Spleen (tissue), 11 donors: ENCODE data around the gene ATP12A. TPM values are rescaled to one million over a fixed set of nuclear protein-coding genes. Genes with fewer than 3 reads are reported as not detected.

Experiments
- DNase-seq: peaks from one replicate; pipeline ENCODE4 v3.0.0-alpha.2; 2020
- H3K27ac ChIP-seq, 8 donors: fragments of 200-600 bp; sonication (generic) in 7 of 8; 1 replicate in 4 of 8; 2 replicates in 4 of 8; pipeline versions ENCODE4 v1.5.0 to v1.8.0; 2016 to 2021; ENCODE audit warnings: inconsistent platforms in 4 of 8, mild to moderate bottlenecking in 4 of 8, moderate library complexity in 1 of 8
- H3K27me3 ChIP-seq, 7 donors: fragments of 200-600 bp; sonication (generic) in 6 of 7; replicated peaks in 1 of 7; 1 replicate in 4 of 7; 2 replicates in 3 of 7; pipeline versions ENCODE4 v1.5.0 to v1.8.0; 2016 to 2021; ENCODE audit warnings: inconsistent platforms in 3 of 7, mild to moderate bottlenecking in 1 of 7
- H3K36me3 ChIP-seq, 6 donors: fragments of 200-600 bp; sonication (generic) in 5 of 6; 1 replicate in 4 of 6; 2 replicates in 2 of 6; pipeline versions ENCODE4 v1.5.0 to v1.8.0; 2016 to 2021; ENCODE audit warnings: inconsistent platforms in 2 of 6
- H3K4me1 ChIP-seq, 6 donors: fragments of 200-600 bp; sonication (generic) in 5 of 6; 1 replicate in 3 of 6; 2 replicates in 3 of 6; pipeline versions ENCODE4 v1.5.0 to v1.8.0; 2016 to 2021; ENCODE audit warnings: inconsistent platforms in 3 of 6
- H3K4me3 ChIP-seq, 8 donors: fragments of 200-600 bp; sonication (generic) in 7 of 8; 1 replicate in 4 of 8; 2 replicates in 4 of 8; pipeline versions ENCODE4 v1.5.0 to v1.8.0; 2016 to 2021; ENCODE audit warnings: inconsistent platforms in 4 of 8, mild to moderate bottlenecking in 4 of 8, moderate library complexity in 2 of 8
- H3K9me3 ChIP-seq, 8 donors: fragments of 200-600 bp; sonication (generic) in 7 of 8; 1 replicate in 4 of 8; 2 replicates in 4 of 8; pipeline versions ENCODE4 v1.5.0 to v1.8.0; 2016 to 2021; ENCODE audit warnings: inconsistent platforms in 4 of 8
- POLR2A ChIP-seq, 3 donors: fragments of 450-650 bp; IDR thresholded peaks; one replicate each; pipeline ENCODE4 v1.5.1; 2017; ENCODE audit warnings: antibody characterized with exemption in 3 of 3, mild to moderate bottlenecking in 1 of 3
- POLR2AphosphoS5 ChIP-seq, 3 donors: sonication (generic); formaldehyde crosslinking; IDR thresholded peaks; one replicate each; pipeline ENCODE4 v1.5.1; 2017; ENCODE audit warnings: antibody characterized with exemption in 3 of 3
- WGBS, 5 donors: extraction: QIAGEN DNeasy Blood & Tissue Kit in 3 of 5; methylation state at CpG; one replicate each; pipeline versions ENCODE4 v1.1.5 to v1.1.7; 2013 to 2018; 5-methylcytosine and 5-hydroxymethylcytosine counted together
- intact Hi-C: fragments of 100-400 bp; cut with DNase I; formaldehyde crosslinking; loops from one replicate; pipeline ENCODE4 v1.15.0; 2023; ENCODE audit warnings: low total_unique reads
- polyA plus RNA-seq, 3 donors: library from polyadenylated mRNA; stranded (reverse); fragments of 200-250 nt; gene quantifications; one replicate each; pipeline ENCODE4 v1.2.1, GENCODE V29; 2013
- total RNA-seq, 7 donors: library from RNA; depleted of rRNA in 3 of 7; stranded (reverse); fragments of >200 nt in 3 of 7; fragmentation: NEBNext Ultra II Directional in 4 of 7; extraction: Animal tissue kit (Norgen Biotek cat#: 25700) in 4 of 7; gene quantifications; one replicate each; pipeline versions ENCODE4 v1.1.0 to v1.2.1, GENCODE V29; 2016 to 2021
- TF ChIP-seq, protein P1 (sequence below), 11 experiments: fragments of 200-600 bp in 7 of 11; fragments of 450-650 bp in 4 of 11; sonication (generic) in 4 of 11; IDR thresholded peaks in 8 of 11; conservative IDR thresholded peaks in 3 of 11; 1 replicate in 7 of 11; 2 replicates in 4 of 11; pipeline versions ENCODE4 v1.4.0 to v1.8.0; 2016 to 2021; ENCODE audit warnings: antibody characterized with exemption in 11 of 11, inconsistent platforms in 4 of 11, mild to moderate bottlenecking in 1 of 11
- donor health status: healthy with polysubstance abuse.
- donor health status: DM: no; HTN: no; CAD: no; lungs with moderate emphysema.
- donor health status: DM: no; HTN: no; CAD: no.
- donor health status: Bipolar disorder and iron deficiency.
- donor health status: healthy.
- donor health status: DM: no; HTN: no; CAD: no.
- donor health status: DM: yes; HTN: yes; CAD: no.

ATP12A gene
- total and polyA plus RNA-seq, 10 donors: not detected

DNA sequence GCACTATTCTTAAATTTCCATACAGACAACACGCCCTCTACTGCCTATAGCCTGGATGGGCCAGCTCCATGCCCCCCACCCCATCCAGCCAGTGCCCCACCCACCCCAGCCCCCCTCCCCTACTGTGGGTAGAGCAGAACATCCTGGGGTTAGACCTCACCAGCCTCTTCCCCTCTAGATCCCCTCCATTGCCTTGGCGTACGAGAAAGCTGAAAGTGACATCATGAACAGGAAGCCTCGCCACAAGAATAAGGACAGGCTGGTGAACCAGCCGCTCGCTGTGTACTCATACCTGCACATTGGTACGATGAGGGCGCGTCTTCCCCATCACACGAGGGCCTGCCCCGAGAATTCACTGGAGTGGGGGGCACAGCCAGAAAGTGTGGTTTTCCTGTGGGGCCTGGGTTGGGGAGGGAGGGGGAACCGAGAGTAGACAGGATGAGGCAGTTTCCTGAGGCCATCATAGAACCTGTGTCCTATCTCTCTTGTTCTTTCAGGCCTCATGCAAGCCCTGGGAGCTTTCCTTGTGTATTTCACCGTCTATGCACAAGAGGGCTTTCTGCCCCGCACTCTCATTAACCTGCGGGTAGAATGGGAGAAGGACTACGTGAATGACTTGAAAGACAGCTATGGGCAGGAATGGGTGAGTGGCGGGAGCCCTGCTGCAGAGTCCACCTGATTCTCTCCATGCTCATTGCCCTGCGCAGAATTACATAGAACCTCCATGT, 29.1 kb downstream of the ATP12A start:
- 34 to 42% (median 34%) methylated on average over 16 to 18 of the region's 18 CpGs for WGBS, 5 donors
- no peaks in the 10 kb centered on the region for H3K27me3 ChIP-seq
- TF ChIP-seq, protein P1, sequence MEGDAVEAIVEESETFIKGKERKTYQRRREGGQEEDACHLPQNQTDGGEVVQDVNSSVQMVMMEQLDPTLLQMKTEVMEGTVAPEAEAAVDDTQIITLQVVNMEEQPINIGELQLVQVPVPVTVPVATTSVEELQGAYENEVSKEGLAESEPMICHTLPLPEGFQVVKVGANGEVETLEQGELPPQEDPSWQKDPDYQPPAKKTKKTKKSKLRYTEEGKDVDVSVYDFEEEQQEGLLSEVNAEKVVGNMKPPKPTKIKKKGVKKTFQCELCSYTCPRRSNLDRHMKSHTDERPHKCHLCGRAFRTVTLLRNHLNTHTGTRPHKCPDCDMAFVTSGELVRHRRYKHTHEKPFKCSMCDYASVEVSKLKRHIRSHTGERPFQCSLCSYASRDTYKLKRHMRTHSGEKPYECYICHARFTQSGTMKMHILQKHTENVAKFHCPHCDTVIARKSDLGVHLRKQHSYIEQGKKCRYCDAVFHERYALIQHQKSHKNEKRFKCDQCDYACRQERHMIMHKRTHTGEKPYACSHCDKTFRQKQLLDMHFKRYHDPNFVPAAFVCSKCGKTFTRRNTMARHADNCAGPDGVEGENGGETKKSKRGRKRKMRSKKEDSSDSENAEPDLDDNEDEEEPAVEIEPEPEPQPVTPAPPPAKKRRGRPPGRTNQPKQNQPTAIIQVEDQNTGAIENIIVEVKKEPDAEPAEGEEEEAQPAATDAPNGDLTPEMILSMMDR (IDR thresholded peaks at IDR 0.05 in 8 of 11, conservative IDR thresholded peaks at IDR 0.05 in 3 of 11): no peak
- peak in 1 of 3 donors; percentile 40 for TF ChIP-seq POLR2AphosphoS5 (IDR thresholded peaks at IDR 0.05)
- peaks cover 0 to 13% (median 7%) of the 10 kb centered on the region in 6 donors for H3K4me1 ChIP-seq
- H3K36me3 ChIP-seq: no peaks in the 10 kb centered on the region
- no peaks in the 10 kb centered on the region for H3K9me3 ChIP-seq
- peak overlapping the region in 1 of 8 donors; percentile 28 for H3K27ac ChIP-seq
- intact Hi-C loops: no loop called here
- H3K4me3 ChIP-seq: peak overlapping the region in 1 of 8 donors; percentile 32
- DNase-seq: no peak

DNA sequence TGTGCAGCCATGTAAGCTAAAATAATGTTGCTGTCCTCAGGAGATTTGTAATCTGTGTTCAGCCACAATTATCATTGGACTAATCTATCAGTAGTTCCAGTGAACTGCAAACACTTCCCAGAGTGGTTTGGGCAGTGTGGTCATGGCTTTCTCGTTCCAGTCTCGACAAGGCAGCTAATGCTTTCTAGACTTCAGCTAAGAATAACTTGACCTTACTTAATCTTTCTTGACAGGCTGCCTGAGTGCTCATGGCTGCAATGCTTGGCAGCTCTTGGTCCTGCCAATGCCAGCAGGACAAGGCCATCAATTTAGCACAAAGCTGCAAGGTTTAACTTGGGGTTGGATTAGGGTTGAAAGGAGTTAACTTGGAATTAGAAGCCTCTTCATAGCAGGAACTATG, 32.8 kb downstream of the ATP12A start:
- 40 to 78% (median 57%) methylated on average over 2 of the region's 2 CpGs for WGBS, 5 donors
- Histone ChIP-seq H3K27ac (no peak overlapping the region), H3K9me3 (no peaks in the 10 kb centered on the region), H3K27me3 (no peaks in the 10 kb centered on the region), H3K4me1 (peaks cover 0 to 13% (median 7%) of the 10 kb centered on the region in 6 donors), H3K4me3 (no peak overlapping the region), H3K36me3 (no peaks in the 10 kb centered on the region)
- TF ChIP-seq, protein P1 (IDR thresholded peaks at IDR 0.05 in 8 of 11, conservative IDR thresholded peaks at IDR 0.05 in 3 of 11): no peak
- no peak for TF ChIP-seq POLR2A (IDR thresholded peaks at IDR 0.05)
- TF ChIP-seq POLR2AphosphoS5 (IDR thresholded peaks at IDR 0.05): no peak
- no peak for DNase-seq
- intact Hi-C loops: no loop called here

DNA sequence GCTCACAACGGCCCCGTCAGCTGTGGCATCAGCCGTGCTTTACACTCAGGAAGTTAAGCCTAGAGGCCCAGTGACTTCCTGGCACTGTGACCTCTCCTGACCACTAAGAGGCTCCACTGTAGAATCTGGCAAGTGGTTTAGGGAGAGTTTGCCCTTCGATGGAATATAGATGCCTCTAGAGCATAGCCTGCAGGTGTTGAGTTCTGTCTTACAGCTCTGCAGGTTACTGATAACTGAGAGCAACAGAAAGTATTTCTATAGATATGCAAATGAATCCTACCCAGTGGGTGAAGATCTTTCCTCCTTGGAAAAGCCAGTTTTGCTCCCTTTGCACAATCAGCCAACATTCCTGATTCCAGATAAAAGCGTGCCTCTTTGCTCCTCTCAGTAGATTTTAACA, 35.8 kb downstream of the ATP12A start:
- Histone ChIP-seq H3K27me3 (peaks cover 0 to 7% (median 0%) of the 10 kb centered on the region in 7 donors), H3K36me3 (no peaks in the 10 kb centered on the region), H3K27ac (no peak overlapping the region), H3K9me3 (no peaks in the 10 kb centered on the region), H3K4me3 (no peak overlapping the region), H3K4me1 (no peaks in the 10 kb centered on the region)
- DNase-seq: no peak
- intact Hi-C loops: no loop called here
- 32 to 40% (median 36%) methylated on average over 5 of the region's 5 CpGs for WGBS, 5 donors
- TF ChIP-seq POLR2A (IDR thresholded peaks at IDR 0.05) (no peak), POLR2AphosphoS5 (IDR thresholded peaks at IDR 0.05) (no peak)
- TF ChIP-seq, protein P1 (IDR thresholded peaks at IDR 0.05 in 8 of 11, conservative IDR thresholded peaks at IDR 0.05 in 3 of 11): no peak

DNA sequence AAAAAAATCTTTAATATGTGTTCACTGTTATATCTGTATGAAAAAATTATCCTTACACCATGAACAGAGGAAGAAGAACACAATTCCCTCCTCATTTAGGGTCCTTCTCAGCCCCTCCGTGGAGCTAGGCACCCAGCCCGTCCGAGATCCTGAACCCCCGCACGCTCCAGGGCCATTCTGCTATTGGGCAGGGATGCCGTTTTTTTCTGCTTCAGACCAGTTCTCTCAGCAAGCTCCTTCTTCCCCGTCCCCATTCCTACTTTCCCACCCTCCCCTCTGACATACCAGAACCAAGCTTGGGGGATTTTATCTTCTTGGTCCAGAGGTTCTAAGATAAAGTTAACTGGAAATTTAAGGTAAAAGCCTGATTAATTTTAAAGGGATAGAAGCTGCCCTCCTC, 36.2 kb downstream of the ATP12A start:
- intact Hi-C loops: no loop called here
- Histone ChIP-seq H3K36me3 (no peaks in the 10 kb centered on the region), H3K4me1 (no peaks in the 10 kb centered on the region), H3K27me3 (peaks cover 0 to 7% (median 0%) of the 10 kb centered on the region in 7 donors), H3K9me3 (no peaks in the 10 kb centered on the region), H3K4me3 (no peak overlapping the region), H3K27ac (no peak overlapping the region)
- TF ChIP-seq, protein P1 (IDR thresholded peaks at IDR 0.05 in 8 of 11, conservative IDR thresholded peaks at IDR 0.05 in 3 of 11): no peak
- TF ChIP-seq POLR2A (IDR thresholded peaks at IDR 0.05): no peak
- 75 to 83% (median 78%) methylated on average over 7 of the region's 7 CpGs for whole genome bisulfite sequencing, 5 donors
- no peak for DNase-seq
